DMS 273 (cell line): ENCODE data around the gene RGS19.

Experiments used
- DNase-seq: peaks from one replicate; lab custom pipeline; 2025; ENCODE audit not compliant: unreplicated experiment; lab: John Stamatoyannopoulos, UW

RGS19 gene

DNA sequence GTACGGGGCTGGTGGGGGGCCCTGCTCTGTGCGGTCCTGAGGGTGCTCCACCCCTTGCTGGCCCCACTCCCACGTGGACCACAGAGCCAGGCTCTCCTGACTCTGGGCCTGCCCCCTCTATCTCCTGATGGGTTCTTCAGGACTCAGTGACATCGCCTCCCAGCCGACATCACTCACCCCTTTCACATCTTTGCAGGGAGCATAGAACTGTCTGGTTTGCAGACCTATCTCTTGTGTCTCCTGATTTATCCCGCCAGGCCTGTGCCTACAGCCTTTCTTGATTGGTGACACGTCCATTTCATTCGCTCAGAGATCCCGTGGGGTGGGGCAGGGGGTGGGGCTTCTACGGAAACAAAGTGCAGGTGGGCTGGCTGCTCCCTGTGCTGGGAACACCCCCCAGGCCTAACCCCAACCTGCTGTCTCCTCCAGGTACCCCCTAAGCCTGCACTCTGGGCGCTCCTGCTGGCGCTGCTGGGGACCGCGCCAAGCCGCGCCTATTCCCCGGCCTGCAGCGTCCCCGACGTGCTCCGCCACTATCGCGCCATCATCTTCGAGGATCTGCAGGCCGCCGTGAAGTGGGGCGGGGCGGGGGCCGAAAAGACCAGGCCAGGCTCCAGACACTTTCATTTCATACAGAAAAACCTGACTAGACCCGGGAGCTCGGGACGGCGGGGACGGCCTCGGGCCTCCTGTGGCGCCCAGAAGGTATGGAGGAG lies 41.7 kb downstream of the RGS19 start:
- DNase-seq = peak; percentile 42

- DNase-seq = no peak
These were observed 42.2 kb downstream of the RGS19 start for GRCh38 chr20:64037199-64037497.

DNA sequence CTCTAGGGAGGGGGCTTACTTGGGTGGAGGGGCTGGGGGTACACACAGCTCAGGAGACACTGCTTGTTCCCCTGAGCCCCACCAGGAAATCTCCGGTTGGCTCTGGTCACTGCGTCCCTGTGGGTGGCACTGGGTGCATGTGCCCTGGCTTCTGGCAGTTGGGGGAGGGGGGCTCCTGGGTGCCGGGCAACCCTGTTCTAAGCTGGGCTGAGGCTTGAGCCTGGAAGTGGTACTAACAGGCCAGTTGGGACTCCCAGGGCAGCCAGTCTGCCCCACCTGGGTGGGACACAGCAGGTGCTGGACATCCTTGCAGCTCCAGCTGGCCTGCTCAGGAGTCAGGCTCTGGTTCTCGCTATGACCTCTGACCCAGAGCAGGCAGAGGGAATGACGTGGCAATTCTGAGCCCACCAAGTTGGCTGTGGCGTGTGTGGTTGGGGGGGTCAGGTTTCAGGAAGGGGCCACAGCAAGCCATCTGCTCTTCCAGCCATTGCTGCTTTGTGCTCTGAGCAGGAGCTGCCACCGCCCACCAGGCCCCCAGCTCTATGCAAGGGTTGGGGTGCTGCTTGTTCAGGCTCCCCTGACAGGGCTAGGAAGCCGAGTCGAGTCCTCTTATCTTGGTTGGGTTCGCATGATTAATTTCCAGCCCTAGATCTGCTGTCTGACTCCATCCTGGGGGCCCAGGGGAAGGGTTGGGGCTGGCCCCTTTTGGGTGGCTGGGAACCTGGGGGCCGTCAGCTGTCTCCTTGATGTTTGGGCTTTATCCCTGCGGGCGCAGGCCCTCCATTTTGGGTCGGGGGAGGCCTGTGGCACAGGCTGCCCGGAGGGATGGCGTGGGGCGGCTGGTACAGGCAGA lies 42.7 kb downstream of the RGS19 start:
- DNase-seq = peak; percentile 61

DNA sequence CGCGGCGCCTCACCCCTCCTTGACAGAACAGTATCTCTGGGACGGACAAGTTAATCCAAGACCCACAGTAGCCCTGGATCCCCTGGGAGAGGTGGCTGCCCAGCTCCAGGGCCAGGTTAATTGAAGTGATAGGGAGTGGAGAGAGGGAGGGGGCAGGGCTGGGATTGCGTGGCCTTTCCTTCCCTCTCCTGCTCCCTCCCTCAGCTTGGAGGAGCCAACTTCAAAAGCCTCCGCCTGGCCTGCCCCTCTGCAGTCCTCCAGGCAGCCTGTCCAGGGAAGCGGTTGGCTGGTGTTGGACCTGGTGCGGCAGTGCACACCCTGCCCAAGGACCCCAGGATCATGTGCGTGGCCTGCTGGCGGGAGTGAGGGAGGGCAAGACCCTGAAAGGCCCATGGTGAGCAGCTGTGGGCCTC lies 43.4 kb downstream of the RGS19 start, which contains the start of gene C20orf204:
C20orf204 (plus strand) TSS at position 250 of the 413 bp plus-strand sequence; CDS start at position 392, 142 bp downstream.
- DNase-seq = no peak

DNA sequence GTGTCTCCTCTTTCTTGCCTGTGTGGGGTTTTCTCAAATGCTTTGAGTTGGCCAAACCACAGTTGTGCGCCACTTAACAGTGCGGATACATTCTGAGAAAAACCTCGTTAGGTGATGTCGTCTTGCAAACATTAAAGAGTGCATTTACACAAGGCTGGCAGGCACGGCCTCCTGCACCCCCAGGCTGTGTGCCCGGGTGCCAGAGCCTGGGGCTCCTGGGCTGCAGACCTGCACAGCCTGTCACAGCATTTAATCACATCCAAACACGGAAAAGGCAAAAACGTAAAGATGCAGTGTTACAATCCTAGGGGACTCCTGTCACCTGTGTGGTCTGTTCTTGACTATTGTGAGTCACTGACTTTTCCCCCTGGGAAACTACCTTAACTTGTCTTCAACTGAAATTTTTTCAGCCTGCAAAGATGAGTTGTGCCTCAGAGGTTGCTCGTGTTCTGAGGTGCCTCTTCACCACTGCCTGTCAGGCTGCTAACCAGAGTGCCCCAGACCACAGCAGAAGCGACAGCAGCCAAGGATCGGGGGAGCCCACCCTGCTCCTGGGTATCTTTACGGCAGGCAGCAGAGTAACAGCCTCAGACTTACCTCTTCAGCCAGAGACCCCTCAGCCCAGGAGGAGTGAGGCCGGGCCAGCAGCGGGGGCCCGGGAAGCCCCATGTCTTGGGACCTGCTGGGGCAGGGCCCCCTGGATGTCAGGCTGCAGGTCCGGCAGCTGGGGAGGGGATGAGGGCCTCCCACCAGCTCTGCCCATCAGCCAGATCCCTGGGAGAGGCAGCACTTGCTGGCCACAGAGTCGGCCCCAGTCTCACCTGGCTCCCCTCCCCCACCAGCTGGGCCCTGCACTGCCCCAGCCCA lies 44.0 kb downstream of the RGS19 start:
- no peak for DNase-seq

- DNase-seq = no peak
These were observed 45.3 kb downstream of the RGS19 start for GRCh38 chr20:64033981-64034493.

- DNase-seq = no peak
These were observed 46.4 kb downstream of the RGS19 start for GRCh38 chr20:64032706-64033624.

- DNase-seq = no peak
These were observed 47.5 kb downstream of the RGS19 start for GRCh38 chr20:64031822-64032314.

GRCh38 chr20:64030371-64031134 lies 48.8 kb downstream of the RGS19 start:
- peak; percentile 42 for DNase-seq

DNA sequence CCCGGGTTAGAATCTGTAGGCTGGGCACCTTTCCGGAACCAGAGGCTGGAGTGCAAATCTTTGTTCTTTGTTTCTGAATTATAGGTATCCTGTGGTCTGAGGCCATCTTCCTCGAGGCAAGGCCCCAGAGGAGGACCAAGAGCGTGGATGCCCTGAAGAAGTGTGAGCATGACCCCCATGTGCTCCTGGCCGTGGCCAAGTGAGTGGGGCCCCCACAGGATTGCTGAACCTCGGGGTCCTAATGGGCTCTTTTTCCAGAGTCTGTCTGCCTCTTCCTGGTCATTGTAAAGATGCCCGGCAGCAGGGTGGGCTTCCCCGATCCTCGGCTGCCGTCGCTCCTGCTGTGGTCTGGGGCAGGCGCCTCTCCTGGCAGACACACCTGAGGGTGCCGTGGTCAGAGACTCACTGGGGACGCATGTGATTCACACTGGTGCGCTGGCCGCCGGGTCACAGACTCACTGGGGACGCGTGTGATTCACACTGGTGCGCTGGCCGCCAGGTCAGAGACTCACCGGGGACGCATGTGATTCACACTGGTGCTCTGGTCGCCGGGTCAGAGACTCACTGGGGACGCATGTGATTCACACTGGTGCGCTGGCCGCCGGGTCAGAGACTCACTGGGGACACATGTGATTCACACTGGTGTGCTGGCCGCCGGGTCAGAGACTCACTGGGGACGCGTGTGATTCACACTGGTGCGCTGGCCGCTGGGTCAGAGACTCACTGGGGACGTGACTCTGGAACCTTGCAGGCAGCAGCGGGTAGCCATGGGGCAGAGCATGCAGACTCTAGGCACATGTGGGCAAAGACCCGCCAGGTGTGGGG lies 49.8 kb downstream of the RGS19 start:
- no peak for DNase-seq

- DNase-seq = no peak
These were observed 51.2 kb downstream of the RGS19 start for GRCh38 chr20:64027981-64028685.

- DNase-seq = no peak
These were observed 53.4 kb downstream of the RGS19 start for GRCh38 chr20:64025826-64026412.

DNA sequence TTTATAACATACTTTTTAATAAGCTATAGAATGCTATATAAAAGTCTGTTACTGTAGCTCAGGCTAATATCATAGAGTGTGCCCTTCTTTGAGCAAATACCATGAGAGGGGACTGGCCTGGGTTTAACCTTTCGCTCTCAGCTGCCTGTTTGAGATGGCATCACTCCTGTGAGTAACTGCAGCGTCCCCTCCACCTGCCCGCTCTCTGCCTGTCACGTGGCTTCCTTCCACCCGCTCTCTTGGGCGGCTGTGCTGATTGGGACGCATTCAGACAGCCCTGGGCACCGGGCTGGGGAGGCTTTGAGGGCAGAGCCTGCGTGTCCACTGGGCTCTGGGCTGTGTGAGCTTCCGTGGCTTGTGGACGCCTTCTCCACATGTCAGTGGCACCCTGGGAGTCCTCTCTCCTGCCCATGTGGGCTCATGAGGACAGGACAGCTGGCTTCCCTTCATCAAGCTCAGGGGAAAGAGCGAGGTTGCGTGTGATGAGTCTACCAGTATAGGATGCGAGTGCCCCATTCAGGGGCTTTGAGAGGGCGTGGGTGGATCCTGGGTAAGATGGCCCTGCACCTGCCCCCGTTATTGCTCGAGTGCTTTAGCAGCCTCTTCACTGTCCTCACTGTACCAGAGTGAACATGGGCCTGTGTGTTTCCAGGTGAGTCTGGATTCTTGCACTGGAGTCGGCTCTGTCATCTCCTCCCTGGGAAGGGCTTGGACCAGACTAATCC lies 54.1 kb downstream of the RGS19 start:
- DNase-seq = no peak

GRCh38 chr20:64024141-64024990 lies 55.0 kb downstream of the RGS19 start:
- no peak for DNase-seq

DNA sequence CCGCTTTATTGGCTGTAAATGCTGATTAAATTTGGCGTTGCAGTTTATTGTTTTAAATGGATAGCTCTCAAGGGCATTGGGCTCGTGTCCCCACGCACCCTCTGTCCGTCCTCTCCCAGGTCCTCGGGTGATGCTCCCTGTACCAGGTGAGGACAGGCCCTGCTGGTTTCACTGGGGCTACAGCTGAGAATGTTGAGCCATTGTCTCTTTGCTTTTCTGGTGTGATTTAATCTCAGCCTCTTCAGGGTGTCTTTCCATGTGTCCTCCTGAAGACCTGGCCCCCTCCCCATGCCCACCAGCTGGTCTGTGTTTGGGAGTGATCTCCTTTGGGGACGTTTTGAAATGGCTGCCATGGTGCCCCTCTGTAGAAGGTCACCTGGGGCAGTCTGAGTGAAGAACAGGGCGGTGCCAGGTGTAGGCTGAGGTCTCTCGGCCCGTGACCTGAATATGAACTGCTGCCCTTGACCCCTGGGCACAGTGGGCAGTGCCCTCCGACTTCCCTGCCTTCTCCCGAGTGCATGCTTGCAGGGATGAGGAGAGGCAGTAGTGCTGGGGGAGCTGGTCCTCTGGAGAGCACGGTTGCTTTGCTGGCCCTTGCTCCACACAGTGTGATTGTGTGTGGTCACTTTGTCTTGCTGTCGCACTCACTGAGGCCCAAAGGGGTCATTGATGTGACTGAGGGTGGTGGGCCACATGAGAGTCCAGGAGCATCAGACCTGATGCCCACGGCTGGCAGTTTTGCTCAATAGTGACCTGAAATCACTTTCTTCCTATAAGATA lies 55.8 kb downstream of the RGS19 start:
- no peak for DNase-seq
